ENCODE results near the gene RNF187.

The RNF187 gene

GRCh38 chr1:228462560-228462959 lies 24.6 kb upstream of the RNF187 start:
- H3K9me3 Mint-ChIP-seq: no peaks in the 10 kb centered on the region
- peaks cover 58% of the 10 kb centered on the region for H3K4me1 Mint-ChIP-seq
- no peak for TF ChIP-seq CTCF (IDR thresholded peaks at IDR 0.05)
- H3K27me3 Mint-ChIP-seq (ENCODE audit: low read depth, poor library complexity): peaks cover 65% of the 10 kb centered on the region
- DNase-seq: no peak
- no peaks in the 10 kb centered on the region for H3K36me3 Mint-ChIP-seq (ENCODE audit: low read depth)
- H3K4me3 Mint-ChIP-seq: peak overlapping the region; percentile 87
- H3K27ac Mint-ChIP-seq: no peak overlapping the region

- TF ChIP-seq CTCF (IDR thresholded peaks at IDR 0.05): no peak
- peaks cover 55% of the 10 kb centered on the region for H3K4me1 Mint-ChIP-seq
- no peaks in the 10 kb centered on the region for H3K9me3 Mint-ChIP-seq
- no peak overlapping the region for H3K27ac Mint-ChIP-seq
- H3K36me3 Mint-ChIP-seq (ENCODE audit: low read depth): no peaks in the 10 kb centered on the region
- H3K27me3 Mint-ChIP-seq (ENCODE audit: low read depth, poor library complexity): peaks cover 70% of the 10 kb centered on the region
- H3K4me3 Mint-ChIP-seq: peak overlapping the region; percentile 87
- no peak for DNase-seq
Measured at GRCh38 chr1:228463009-228463558, 24.1 kb upstream of the RNF187 start.

GRCh38 chr1:228463559-228464455 lies 23.4 kb upstream of the RNF187 start:
- Mint-ChIP-seq H3K4me3 (peak overlapping the region; percentile 87), H3K36me3 (ENCODE audit: low read depth) (no peaks in the 10 kb centered on the region), H3K4me1 (peaks cover 50% of the 10 kb centered on the region), H3K27me3 (ENCODE audit: low read depth, poor library complexity) (peaks cover 76% of the 10 kb centered on the region), H3K9me3 (no peaks in the 10 kb centered on the region), H3K27ac (no peak overlapping the region)
- peak; percentile 64 for DNase-seq
- TF ChIP-seq CTCF (IDR thresholded peaks at IDR 0.05): no peak

GRCh38 chr1:228464487-228464983 lies 22.6 kb upstream of the RNF187 start:
- Mint-ChIP-seq H3K9me3 (no peaks in the 10 kb centered on the region), H3K4me1 (peaks cover 44% of the 10 kb centered on the region), H3K27ac (peak overlapping the region; percentile 66), H3K27me3 (ENCODE audit: low read depth, poor library complexity) (peaks cover 76% of the 10 kb centered on the region), H3K4me3 (peak overlapping the region; percentile 87), H3K36me3 (ENCODE audit: low read depth) (no peaks in the 10 kb centered on the region)
- TF ChIP-seq CTCF (IDR thresholded peaks at IDR 0.05): no peak
- peak; percentile 88 for DNase-seq

- DNase-seq: no peak
- no peaks in the 10 kb centered on the region for H3K36me3 Mint-ChIP-seq (ENCODE audit: low read depth)
Measured at GRCh38 chr1:228465141-228465540, 22.0 kb upstream of the RNF187 start.

More at GRCh38 chr1:228465141-228465540, 22.0 kb upstream of the RNF187 start:
- Mint-ChIP-seq H3K27me3 (ENCODE audit: low read depth, poor library complexity) (peaks cover 72% of the 10 kb centered on the region), H3K27ac (no peak overlapping the region), H3K9me3 (no peaks in the 10 kb centered on the region), H3K4me3 (peak overlapping the region; percentile 87), H3K4me1 (peaks cover 42% of the 10 kb centered on the region)
- no peak for TF ChIP-seq CTCF (IDR thresholded peaks at IDR 0.05)

Measured in nephron progenitor cell (in vitro differentiated cells).